ENCODE data around the gene BNIP5. TPM values are rescaled to one million over a fixed set of nuclear protein-coding genes. Genes with fewer than 3 reads are reported as not detected.
"Not testable (repeated sequence)": the region's sequence is repeated elsewhere in the genome, so short reads cannot be mapped to it uniquely, and the experiment has no call there.

Gene BNIP5
- total RNA-seq, 2 experiments from 2014 or later, result not detected

DNA sequence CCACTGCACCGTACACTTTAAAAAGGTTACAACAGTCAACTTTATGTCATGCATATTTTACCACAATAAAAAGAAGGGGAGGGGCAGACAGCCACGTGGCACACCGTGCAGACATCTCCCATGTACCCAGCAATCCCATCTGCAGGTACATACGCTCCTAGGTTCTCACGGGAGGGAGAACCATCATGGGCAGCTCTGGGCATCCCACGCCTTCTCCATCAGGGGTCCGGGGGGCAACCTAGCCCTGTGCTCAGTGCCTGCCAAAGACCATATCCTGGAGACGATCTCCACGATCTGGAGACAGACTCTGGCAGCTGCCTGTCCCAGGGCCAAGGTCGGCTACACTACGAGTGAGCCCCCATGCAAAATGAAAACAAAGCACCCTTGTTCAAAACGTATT, 2.5 kb upstream of the BNIP5 start:
- CTCF ChIA-PET (ENCODE audit: unreplicated experiment), result no interaction called here
- Histone ChIP-seq H3K79me2 (ENCODE audit: insufficient read depth, low read depth, low read length) (no peaks in the 10 kb centered on the region), H3K9me3 (ENCODE audit: low read length) (no peaks in the 10 kb centered on the region), H3K9me2 (ENCODE audit: insufficient read depth, low read length) (no peaks in the 10 kb centered on the region), H3K4me3 (ENCODE audit: low read depth, low read length, poor library complexity, severe bottlenecking) (no peak overlapping the region), H4K20me1 (ENCODE audit: insufficient read depth, low read length) (no peaks in the 10 kb centered on the region), H3K27ac (ENCODE audit: low read depth, low read length, poor library complexity, severe bottlenecking) (no peak overlapping the region), H3K4me2 (ENCODE audit: low read length) (no peak overlapping the region), H3K36me3 (ENCODE audit: insufficient read depth, low read length) (no peaks in the 10 kb centered on the region), H3K4me1 (ENCODE audit: insufficient read depth, low read length, poor library complexity, severe bottlenecking) (no peaks in the 10 kb centered on the region), H2AFZ (ENCODE audit: low read length) (no peak overlapping the region)
- intact Hi-C loops (cut with micrococcal nuclease; ENCODE audit: unreplicated experiment), result no loop called here
- DNase-seq (ENCODE audit: low spot score), result no peak
- no peak for TF ChIP-seq EZH2phosphoT487 (IDR thresholded peaks at IDR 0.05; ENCODE audit: borderline replicate concordance, low read depth, low read length)
- TF ChIP-seq, protein P1, sequence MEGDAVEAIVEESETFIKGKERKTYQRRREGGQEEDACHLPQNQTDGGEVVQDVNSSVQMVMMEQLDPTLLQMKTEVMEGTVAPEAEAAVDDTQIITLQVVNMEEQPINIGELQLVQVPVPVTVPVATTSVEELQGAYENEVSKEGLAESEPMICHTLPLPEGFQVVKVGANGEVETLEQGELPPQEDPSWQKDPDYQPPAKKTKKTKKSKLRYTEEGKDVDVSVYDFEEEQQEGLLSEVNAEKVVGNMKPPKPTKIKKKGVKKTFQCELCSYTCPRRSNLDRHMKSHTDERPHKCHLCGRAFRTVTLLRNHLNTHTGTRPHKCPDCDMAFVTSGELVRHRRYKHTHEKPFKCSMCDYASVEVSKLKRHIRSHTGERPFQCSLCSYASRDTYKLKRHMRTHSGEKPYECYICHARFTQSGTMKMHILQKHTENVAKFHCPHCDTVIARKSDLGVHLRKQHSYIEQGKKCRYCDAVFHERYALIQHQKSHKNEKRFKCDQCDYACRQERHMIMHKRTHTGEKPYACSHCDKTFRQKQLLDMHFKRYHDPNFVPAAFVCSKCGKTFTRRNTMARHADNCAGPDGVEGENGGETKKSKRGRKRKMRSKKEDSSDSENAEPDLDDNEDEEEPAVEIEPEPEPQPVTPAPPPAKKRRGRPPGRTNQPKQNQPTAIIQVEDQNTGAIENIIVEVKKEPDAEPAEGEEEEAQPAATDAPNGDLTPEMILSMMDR (conservative IDR thresholded peaks at IDR 0.05; ENCODE audit: low read length), result no peak
- no TSS peak for BruUV-seq (replicated peaks)
- POLR2A ChIA-PET, result no interaction called here

DNA sequence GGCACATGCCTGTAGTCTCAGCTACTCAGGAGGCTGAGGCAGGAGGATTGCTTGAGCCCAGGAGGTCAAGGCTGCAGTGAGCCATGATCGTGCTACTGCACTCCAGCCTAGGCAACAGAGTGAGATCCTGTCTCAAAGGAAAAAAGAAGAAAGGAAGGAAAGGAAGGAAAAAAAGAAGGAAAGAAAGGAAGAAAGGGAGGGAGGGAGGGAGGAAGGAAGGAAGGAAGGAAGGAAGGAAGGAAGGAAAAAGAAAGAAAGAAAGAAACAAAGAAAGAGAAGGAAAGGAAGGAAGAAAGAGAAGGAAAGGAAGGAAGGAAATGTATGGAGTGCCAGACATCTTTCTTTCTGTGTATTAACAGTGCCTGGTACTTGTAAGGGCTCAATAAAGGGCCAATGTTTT, 1.5 kb upstream of the BNIP5 start:
- BruUV-seq (replicated peaks); H3K79me2 ChIP-seq (ENCODE audit: insufficient read depth, low read depth, low read length); H3K4me3 ChIP-seq (ENCODE audit: low read depth, low read length, poor library complexity, severe bottlenecking); intact Hi-C loops (cut with micrococcal nuclease; ENCODE audit: unreplicated experiment); H4K20me1 ChIP-seq (ENCODE audit: insufficient read depth, low read length); H3K9me2 ChIP-seq (ENCODE audit: insufficient read depth, low read length); CTCF ChIA-PET (ENCODE audit: unreplicated experiment); H3K9me3 ChIP-seq (ENCODE audit: low read length); H3K27ac ChIP-seq (ENCODE audit: low read depth, low read length, poor library complexity, severe bottlenecking); H3K4me2 ChIP-seq (ENCODE audit: low read length); DNase-seq (ENCODE audit: low spot score); H2AFZ ChIP-seq (ENCODE audit: low read length); H3K4me1 ChIP-seq (ENCODE audit: insufficient read depth, low read length, poor library complexity, severe bottlenecking); H3K36me3 ChIP-seq (ENCODE audit: insufficient read depth, low read length): not testable (repeated sequence)
- POLR2A ChIA-PET, result interaction anchor here (0.6 kb wide), 2 partner anchors 11 to 500 kb away, joined by 3 to 4 read pairs; no protein-coding TSS in a partner anchor

DNA sequence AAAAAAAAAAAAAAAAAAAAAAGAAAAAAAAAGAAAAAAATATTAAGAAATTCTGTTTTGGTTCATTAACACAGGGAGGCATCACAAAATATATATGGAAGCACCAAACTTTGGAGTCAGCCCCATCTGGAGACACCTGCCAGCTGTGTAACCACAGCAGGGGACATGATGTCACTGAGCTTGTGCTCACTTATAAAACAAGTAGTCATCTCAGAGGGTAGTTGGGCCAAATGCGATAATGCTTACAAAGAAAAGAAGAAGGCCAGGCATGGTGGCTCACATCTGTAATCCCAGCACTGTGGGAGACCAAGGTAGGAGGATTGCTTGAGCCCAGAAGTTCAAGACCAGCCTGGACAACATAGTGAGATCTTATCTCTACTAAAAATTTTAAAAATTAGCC, 1.1 kb upstream of the BNIP5 start:
- Histone ChIP-seq H4K20me1 (ENCODE audit: insufficient read depth, low read length) (no peaks in the 10 kb centered on the region), H3K36me3 (ENCODE audit: insufficient read depth, low read length) (no peaks in the 10 kb centered on the region), H3K4me2 (ENCODE audit: low read length) (no peak overlapping the region), H2AFZ (ENCODE audit: low read length) (no peak overlapping the region), H3K4me1 (ENCODE audit: insufficient read depth, low read length, poor library complexity, severe bottlenecking) (no peaks in the 10 kb centered on the region), H3K9me2 (ENCODE audit: insufficient read depth, low read length) (no peaks in the 10 kb centered on the region), H3K79me2 (ENCODE audit: insufficient read depth, low read depth, low read length) (no peaks in the 10 kb centered on the region), H3K9me3 (ENCODE audit: low read length) (no peaks in the 10 kb centered on the region), H3K4me3 (ENCODE audit: low read depth, low read length, poor library complexity, severe bottlenecking) (no peak overlapping the region), H3K27ac (ENCODE audit: low read depth, low read length, poor library complexity, severe bottlenecking) (no peak overlapping the region)
- intact Hi-C loops (cut with micrococcal nuclease; ENCODE audit: unreplicated experiment), result no loop called here
- no TSS peak for BruUV-seq (replicated peaks)
- DNase-seq (ENCODE audit: low spot score), result no peak
- CTCF ChIA-PET (ENCODE audit: unreplicated experiment), result no interaction called here
- no peak for TF ChIP-seq EZH2phosphoT487 (IDR thresholded peaks at IDR 0.05; ENCODE audit: borderline replicate concordance, low read depth, low read length)
- TF ChIP-seq, protein P1 (conservative IDR thresholded peaks at IDR 0.05; ENCODE audit: low read length), result no peak
- POLR2A ChIA-PET, result interaction anchor here (0.6 kb wide), 2 partner anchors 10 to 499 kb away, joined by 3 to 4 read pairs; no protein-coding TSS in a partner anchor
